Prostate gland (tissue), 2 donors: ENCODE results near the gene KREMEN1. TPM values are rescaled to one million over a fixed set of nuclear protein-coding genes. Genes with fewer than 3 reads are reported as not detected.

Source experiments
- DNase-seq: peaks from one replicate; pipeline ENCODE4 v3.0.0-alpha.2; 2019; ENCODE audit warnings: low spot score
- H3K27ac ChIP-seq, 2 donors: fragments of 200-600 bp; sonication (generic); 2 replicates each; pipeline ENCODE4 v1.5.1; 2017 to 2019
- H3K27me3 ChIP-seq: fragments of 200-600 bp; sonication (generic); replicated peaks from 2 replicates; pipeline ENCODE4 v1.5.1; 2019; ENCODE audit not compliant: insufficient read depth
- H3K36me3 ChIP-seq, 2 donors: fragments of 200-600 bp; sonication (generic); 1 replicate in 1 of 2; 2 replicates in 1 of 2; pipeline versions ENCODE4 v1.5.1 to v1.8.1; 2017 to 2019
- H3K4me1 ChIP-seq: fragments of 200-600 bp; sonication (generic); replicated peaks from 2 replicates; pipeline ENCODE4 v1.5.1; 2019
- H3K4me3 ChIP-seq, 2 donors: fragments of 200-600 bp; sonication (generic); 2 replicates each; pipeline ENCODE4 v1.5.1; 2017 to 2019
- H3K9me3 ChIP-seq: fragments of 200-600 bp; sonication (generic); 2 replicates; pipeline ENCODE4 v1.5.1; 2017
- CTCF ChIP-seq, 4 experiments: fragments of 200-600 bp in 2 of 4; fragments of 450-650 bp in 2 of 4; sonication (generic) in 2 of 4; IDR thresholded peaks; 1 replicate in 3 of 4; 2 replicates in 1 of 4; pipeline ENCODE4 v1.5.1; 2016 to 2019; ENCODE audit warnings: antibody characterized with exemption in 4 of 4, mild to moderate bottlenecking in 2 of 4, moderate library complexity in 2 of 4
- POLR2A ChIP-seq: fragments of 450-650 bp; IDR thresholded peaks from one replicate; pipeline ENCODE4 v1.6.1; 2016; ENCODE audit warnings: antibody characterized with exemption, mild to moderate bottlenecking
- POLR2AphosphoS5 ChIP-seq: sonication (generic); formaldehyde crosslinking; IDR thresholded peaks from one replicate; pipeline ENCODE4 v1.6.1; 2017; ENCODE audit warnings: antibody characterized with exemption
- WGBS: methylation state at CpG from one replicate; pipeline ENCODE4 v1.1.5; 2018; 5-methylcytosine and 5-hydroxymethylcytosine counted together
- intact Hi-C: fragments of 100-400 bp; cut with DNase I; formaldehyde crosslinking; loops from one replicate; pipeline ENCODE4 v1.14.2; 2022
- total RNA-seq, 2 donors: library from RNA; depleted of rRNA; stranded (reverse); fragments of >200 nt; gene quantifications; one replicate each; pipeline ENCODE4 v1.1.0, GENCODE V29; 2016

The KREMEN1 gene
- total RNA-seq, 2 donors from 2014 or later: 19.3 to 49.0 TPM

DNA sequence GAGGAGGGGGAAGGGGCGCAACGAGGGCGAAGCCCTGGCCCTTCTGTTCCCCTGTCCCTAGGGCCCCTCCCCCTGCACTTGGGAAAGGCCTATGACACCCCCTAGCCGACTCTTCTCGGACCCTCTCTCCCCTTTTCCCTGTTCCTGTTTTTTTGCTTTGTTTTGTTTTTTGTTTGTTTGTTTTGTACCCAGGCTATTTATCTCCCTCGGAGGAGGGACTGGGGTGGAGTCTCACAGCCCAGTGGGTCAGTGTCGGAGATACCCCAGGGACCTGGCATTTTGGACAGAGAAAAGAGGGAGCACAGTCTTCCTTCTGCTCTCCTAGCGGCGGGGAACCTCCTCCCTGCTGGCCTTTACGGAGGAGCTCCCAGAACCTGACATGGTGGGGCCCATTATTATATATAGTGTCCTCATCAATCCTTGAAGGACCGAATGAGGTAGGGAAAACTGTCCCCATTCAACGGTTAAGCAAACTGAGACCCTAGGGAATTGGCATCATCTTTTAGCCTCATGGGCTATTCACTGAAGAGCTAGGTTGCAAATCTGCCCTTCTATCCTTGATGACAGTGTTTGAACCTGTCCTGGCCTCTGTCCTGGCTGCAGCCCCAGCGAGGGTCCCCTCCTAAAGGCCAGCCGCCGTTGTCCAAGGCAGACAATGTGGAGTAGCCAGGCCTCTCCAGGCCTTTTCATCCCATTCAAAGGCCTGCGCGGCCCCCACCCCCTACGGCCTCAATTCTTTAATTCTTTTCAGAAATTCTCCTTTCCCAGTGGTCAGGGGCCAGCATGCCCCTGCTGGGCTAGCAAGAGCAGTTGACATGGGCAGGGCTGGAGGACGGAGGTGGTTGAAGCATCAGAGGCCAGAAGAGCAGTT, 133.8 kb downstream of the KREMEN1 start:
- Histone ChIP-seq H3K27me3 (no peaks in the 10 kb centered on the region), H3K4me1 (no peaks in the 10 kb centered on the region), H3K36me3 (no peaks in the 10 kb centered on the region), H3K4me3 (peak overlapping the region; percentile 46 to 49), H3K27ac (no peak overlapping the region), H3K9me3 (no peaks in the 10 kb centered on the region)
- WGBS: 42% methylated on average over 19 of the region's 19 CpGs
- no peak for TF ChIP-seq CTCF (IDR thresholded peaks at IDR 0.05)
- TF ChIP-seq POLR2A: no peak
- no peak for TF ChIP-seq POLR2AphosphoS5
- intact Hi-C loops: no loop called here
- DNase-seq: no peak

- Histone ChIP-seq H3K4me3 (no peak overlapping the region), H3K9me3 (no peaks in the 10 kb centered on the region), H3K4me1 (no peaks in the 10 kb centered on the region), H3K36me3 (no peaks in the 10 kb centered on the region), H3K27me3 (no peaks in the 10 kb centered on the region), H3K27ac (no peak overlapping the region)
- intact Hi-C loops: no loop called here
- 85% methylated on average over 5 of the region's 5 CpGs for WGBS
- TF ChIP-seq CTCF (IDR thresholded peaks at IDR 0.05) (no peak), POLR2AphosphoS5 (no peak), POLR2A (no peak)
- no peak for DNase-seq
Measured at GRCh38 chr22:29207243-29207550, 134.4 kb downstream of the KREMEN1 start.

- no peak overlapping the region for H3K27ac ChIP-seq
- H3K27me3 ChIP-seq: no peaks in the 10 kb centered on the region
- no peak for DNase-seq
- no peaks in the 10 kb centered on the region for H3K36me3 ChIP-seq
- no peaks in the 10 kb centered on the region for H3K4me1 ChIP-seq
- 73% methylated on average over 11 of the region's 11 CpGs for WGBS
- H3K9me3 ChIP-seq: no peaks in the 10 kb centered on the region
- TF ChIP-seq POLR2AphosphoS5: no peak
- TF ChIP-seq POLR2A: no peak
- TF ChIP-seq CTCF (IDR thresholded peaks at IDR 0.05): no peak
- no peak overlapping the region for H3K4me3 ChIP-seq
- intact Hi-C loops: no loop called here
Measured at GRCh38 chr22:29207562-29208501, 135.0 kb downstream of the KREMEN1 start.

DNA sequence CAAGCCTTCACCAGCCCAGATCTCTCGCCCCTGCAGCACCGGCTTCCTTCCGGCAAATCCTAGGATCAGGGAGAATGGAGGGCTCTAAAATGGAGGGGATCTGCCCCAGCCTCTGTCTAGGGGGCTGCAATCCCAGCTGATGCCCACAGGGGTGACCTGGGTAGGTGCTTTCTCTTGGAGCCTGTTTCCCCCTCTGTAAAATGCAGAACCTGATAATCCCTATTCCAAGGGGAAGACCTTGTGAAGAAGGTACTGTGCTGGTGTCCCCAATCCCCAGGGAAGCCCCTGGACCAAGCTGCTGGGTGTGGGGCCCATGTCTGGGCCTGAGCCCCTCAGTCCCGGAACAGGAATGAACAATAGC, 135.6 kb downstream of the KREMEN1 start:
- Histone ChIP-seq H3K27me3 (no peaks in the 10 kb centered on the region), H3K4me1 (no peaks in the 10 kb centered on the region), H3K9me3 (no peaks in the 10 kb centered on the region), H3K36me3 (no peaks in the 10 kb centered on the region), H3K27ac (no peak overlapping the region), H3K4me3 (no peak overlapping the region)
- DNase-seq: no peak
- TF ChIP-seq POLR2A (no peak), CTCF (IDR thresholded peaks at IDR 0.05) (no peak), POLR2AphosphoS5 (no peak)
- intact Hi-C loops: no loop called here
- WGBS: 71% methylated on average over 4 of the region's 4 CpGs
